Progenitor cell of endocrine pancreas (in vitro differentiated cells): ENCODE measurements around the gene FOXM1. TPM values are rescaled to one million over a fixed set of nuclear protein-coding genes. Genes with fewer than 3 reads are reported as not detected.
A peak's percentile ranks its signal among the peaks of the same experiment; 100 is the strongest.

ENCODE experiments used
- DNase-seq: peaks from one replicate; pipeline ENCODE4 v3.0.0; 2021; ENCODE audit warnings: low spot score; ENCODE audit not compliant: unreplicated experiment
- H3K27ac Mint-ChIP-seq: 2 replicates; pipeline ENCODE4 v1.8.0; 2021; ENCODE audit warnings: mild to moderate bottlenecking, moderate library complexity, mixed read lengths
- H3K27me3 Mint-ChIP-seq: 2 replicates; pipeline ENCODE4 v1.8.0; 2021; ENCODE audit warnings: mixed read lengths
- H3K36me3 Mint-ChIP-seq: 2 replicates; pipeline ENCODE4 v1.8.0; 2022; ENCODE audit warnings: mixed read lengths; ENCODE audit not compliant: insufficient read depth
- H3K4me1 Mint-ChIP-seq: 2 replicates; pipeline ENCODE4 v1.8.0; 2021; ENCODE audit warnings: low read depth, mixed read lengths
- H3K4me3 Mint-ChIP-seq: 2 replicates; pipeline ENCODE4 v1.8.0; 2021; ENCODE audit warnings: low read depth, mild to moderate bottlenecking, moderate library complexity, mixed read lengths
- H3K9me3 Mint-ChIP-seq: 2 replicates; pipeline ENCODE4 v1.8.0; 2021; ENCODE audit warnings: low read depth, mixed read lengths
- total RNA-seq: library from RNA; stranded (reverse); gene quantifications from 2 replicates; pipeline ENCODE4 v1.2.1, GENCODE V29; 2021
- TF ChIP-seq, protein P1 (sequence below): fragments of 200-600 bp; sonication (generic); IDR thresholded peaks from one replicate; pipeline ENCODE4 v1.5.0; 2021; ENCODE audit warnings: antibody characterized with exemption, mild to moderate bottlenecking; ENCODE audit not compliant: unreplicated experiment

The FOXM1 gene
- total RNA-seq, 1 donor from 2014 or later = 92.2 TPM

DNA sequence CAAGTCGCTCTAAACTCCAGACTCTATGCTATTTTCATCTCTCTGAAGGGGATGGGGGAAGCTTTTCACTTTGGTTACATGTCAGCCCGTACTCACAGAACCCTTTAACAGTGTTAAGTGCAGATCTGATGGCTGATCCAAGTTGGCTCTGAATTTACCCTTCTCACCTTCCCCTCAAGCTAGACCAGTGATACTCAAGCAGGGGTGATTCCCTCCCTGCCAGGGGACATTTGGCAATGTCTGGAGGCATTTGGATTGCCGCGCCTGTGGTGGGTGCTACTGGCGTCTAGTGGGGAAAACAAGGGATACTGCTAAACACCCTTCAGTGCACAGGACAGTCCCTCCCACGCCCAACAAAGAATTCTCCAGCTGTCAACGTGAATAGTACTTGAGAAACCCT, 14.1 kb downstream of the FOXM1 start:
- TF ChIP-seq, protein P1, sequence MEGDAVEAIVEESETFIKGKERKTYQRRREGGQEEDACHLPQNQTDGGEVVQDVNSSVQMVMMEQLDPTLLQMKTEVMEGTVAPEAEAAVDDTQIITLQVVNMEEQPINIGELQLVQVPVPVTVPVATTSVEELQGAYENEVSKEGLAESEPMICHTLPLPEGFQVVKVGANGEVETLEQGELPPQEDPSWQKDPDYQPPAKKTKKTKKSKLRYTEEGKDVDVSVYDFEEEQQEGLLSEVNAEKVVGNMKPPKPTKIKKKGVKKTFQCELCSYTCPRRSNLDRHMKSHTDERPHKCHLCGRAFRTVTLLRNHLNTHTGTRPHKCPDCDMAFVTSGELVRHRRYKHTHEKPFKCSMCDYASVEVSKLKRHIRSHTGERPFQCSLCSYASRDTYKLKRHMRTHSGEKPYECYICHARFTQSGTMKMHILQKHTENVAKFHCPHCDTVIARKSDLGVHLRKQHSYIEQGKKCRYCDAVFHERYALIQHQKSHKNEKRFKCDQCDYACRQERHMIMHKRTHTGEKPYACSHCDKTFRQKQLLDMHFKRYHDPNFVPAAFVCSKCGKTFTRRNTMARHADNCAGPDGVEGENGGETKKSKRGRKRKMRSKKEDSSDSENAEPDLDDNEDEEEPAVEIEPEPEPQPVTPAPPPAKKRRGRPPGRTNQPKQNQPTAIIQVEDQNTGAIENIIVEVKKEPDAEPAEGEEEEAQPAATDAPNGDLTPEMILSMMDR = no peak
- no peak overlapping the region for H3K27ac Mint-ChIP-seq
- no peak overlapping the region for H3K4me3 Mint-ChIP-seq
- no peak for DNase-seq
- no peaks in the 10 kb centered on the region for H3K27me3 Mint-ChIP-seq
- H3K4me1 Mint-ChIP-seq = no peaks in the 10 kb centered on the region
- peaks cover 27% of the 10 kb centered on the region for H3K36me3 Mint-ChIP-seq
- no peaks in the 10 kb centered on the region for H3K9me3 Mint-ChIP-seq

DNA sequence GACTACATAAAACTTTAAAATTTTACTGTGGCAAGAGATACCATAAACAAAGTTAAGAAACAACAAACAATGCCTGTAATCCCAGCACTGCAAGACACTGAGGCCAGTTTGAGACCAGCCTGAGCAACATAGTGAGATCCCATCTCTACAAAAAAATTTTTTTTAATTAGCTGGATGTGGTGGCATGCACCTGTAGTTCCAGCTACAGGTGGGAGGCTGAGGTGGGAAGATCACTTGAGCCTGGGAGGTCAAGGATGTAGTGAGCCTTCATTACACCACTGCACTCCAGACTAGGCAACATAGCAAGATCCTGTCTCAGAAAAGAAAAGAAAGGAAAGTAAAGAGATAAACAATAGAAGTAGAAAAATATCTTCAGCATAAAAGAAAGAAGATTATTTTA, 16.8 kb downstream of the FOXM1 start:
- peaks cover 6% of the 10 kb centered on the region for H3K27me3 Mint-ChIP-seq
- no peak overlapping the region for H3K27ac Mint-ChIP-seq
- TF ChIP-seq, protein P1 = no peak
- H3K9me3 Mint-ChIP-seq = no peaks in the 10 kb centered on the region
- no peak overlapping the region for H3K4me3 Mint-ChIP-seq
- peaks cover 19% of the 10 kb centered on the region for H3K36me3 Mint-ChIP-seq
- DNase-seq = no peak
- H3K4me1 Mint-ChIP-seq = peaks cover 13% of the 10 kb centered on the region

DNA sequence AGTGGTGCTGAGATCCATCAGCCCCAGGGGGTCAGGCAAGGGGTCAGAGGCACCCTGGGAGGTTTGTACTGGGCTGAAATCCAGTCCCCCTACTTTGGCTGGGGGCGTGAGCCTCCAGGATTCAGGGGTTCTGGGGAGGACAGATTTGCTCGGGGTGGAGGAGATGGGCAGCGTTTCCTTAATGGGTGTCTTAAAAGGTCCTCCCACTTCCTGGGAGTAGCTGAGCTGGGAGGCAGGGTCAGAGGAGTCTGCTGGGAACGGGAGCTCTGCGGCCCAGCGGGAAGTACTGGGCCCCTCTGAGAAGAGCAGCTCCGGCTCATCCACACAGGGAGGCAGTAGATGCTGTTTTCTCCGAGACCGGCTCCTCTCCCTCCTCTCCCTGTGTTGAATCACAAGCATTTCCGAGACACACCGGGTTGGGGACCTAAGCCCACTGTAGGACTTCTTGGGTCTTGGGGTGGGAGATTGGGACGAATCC, 18.0 kb downstream of the FOXM1 start:
- Mint-ChIP-seq H3K4me3 (no peak overlapping the region), H3K36me3 (peaks cover 13% of the 10 kb centered on the region), H3K4me1 (peaks cover 13% of the 10 kb centered on the region), H3K27me3 (peaks cover 11% of the 10 kb centered on the region), H3K9me3 (no peaks in the 10 kb centered on the region), H3K27ac (no peak overlapping the region)
- TF ChIP-seq, protein P1 = no peak
- no peak for DNase-seq

DNA sequence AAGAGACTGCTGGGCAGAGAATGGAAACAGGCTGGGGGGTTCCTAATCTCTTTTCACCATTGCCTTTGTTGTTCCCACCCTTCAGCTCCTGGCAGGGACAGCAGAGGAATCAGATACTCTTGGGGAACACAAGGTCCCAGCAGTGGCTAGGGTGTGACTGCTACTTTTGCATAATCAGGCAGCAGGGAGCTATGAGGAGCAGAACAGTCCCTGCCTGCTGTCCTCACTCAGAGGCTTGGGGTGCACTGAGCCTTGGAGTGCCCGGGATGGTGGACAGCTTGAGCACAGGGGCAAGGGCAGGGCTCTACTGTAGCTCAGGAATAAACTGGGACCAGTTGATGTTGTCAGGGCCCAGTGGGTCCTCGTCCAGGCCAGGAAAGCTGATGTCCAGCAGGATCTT, 18.6 kb downstream of the FOXM1 start:
- no peak for DNase-seq
- Mint-ChIP-seq H3K27me3 (peaks cover 13% of the 10 kb centered on the region), H3K36me3 (peaks cover 11% of the 10 kb centered on the region)

DNA sequence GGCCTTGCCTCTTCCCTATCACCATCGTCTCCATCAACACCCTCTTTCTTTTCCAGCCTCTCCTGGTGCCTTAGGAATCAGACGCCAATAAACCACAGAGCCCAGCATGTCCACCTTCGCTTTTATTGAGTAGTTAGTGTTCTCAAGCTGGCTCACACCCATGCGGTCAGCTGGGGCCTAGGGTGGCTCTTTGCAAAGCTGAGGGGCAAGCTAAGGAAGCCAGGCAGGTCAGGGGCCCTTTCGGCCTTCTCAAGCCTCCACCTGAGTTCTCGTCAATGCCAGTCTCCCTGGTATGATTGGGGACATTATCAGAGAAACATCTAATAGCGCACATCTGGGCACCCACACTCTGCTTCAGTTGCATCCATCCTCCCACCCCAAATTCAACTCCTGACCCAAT, 19.4 kb downstream of the FOXM1 start:
- H3K9me3 Mint-ChIP-seq = no peaks in the 10 kb centered on the region

More for the DNA sequence above, 18.6 kb downstream of the FOXM1 start:
- Mint-ChIP-seq H3K4me1 (peaks cover 15% of the 10 kb centered on the region), H3K27ac (no peak overlapping the region), H3K4me3 (no peak overlapping the region), H3K9me3 (no peaks in the 10 kb centered on the region)
- TF ChIP-seq, protein P1 = no peak

More for the DNA sequence above, 19.4 kb downstream of the FOXM1 start:
- H3K4me3 Mint-ChIP-seq = no peak overlapping the region
- peaks cover 9% of the 10 kb centered on the region for H3K36me3 Mint-ChIP-seq
- DNase-seq = no peak
- H3K4me1 Mint-ChIP-seq = peaks cover 15% of the 10 kb centered on the region
- peak overlapping the region; percentile 33 for H3K27ac Mint-ChIP-seq
- H3K27me3 Mint-ChIP-seq = peaks cover 13% of the 10 kb centered on the region
- TF ChIP-seq, protein P1 = no peak
